ENCODE measurements around the gene SFTPD. TPM values are rescaled to one million over a fixed set of nuclear protein-coding genes. Genes with fewer than 3 reads are reported as not detected.

Gene SFTPD
- total RNA-seq, 1 donor from 2014 or later, result not detected

- H3K4me3 ChIP-seq (ENCODE audit: low read depth, low read length), result no peak overlapping the region
- no peak for TF ChIP-seq CTCF (conservative IDR thresholded peaks at IDR 0.05; ENCODE audit: low read depth, low read length)
- DNase-seq (ENCODE audit: low read depth), result no peak
These were observed 8.9 kb downstream of the SFTPD start for GRCh38 chr10:79939969-79940368.

DNA sequence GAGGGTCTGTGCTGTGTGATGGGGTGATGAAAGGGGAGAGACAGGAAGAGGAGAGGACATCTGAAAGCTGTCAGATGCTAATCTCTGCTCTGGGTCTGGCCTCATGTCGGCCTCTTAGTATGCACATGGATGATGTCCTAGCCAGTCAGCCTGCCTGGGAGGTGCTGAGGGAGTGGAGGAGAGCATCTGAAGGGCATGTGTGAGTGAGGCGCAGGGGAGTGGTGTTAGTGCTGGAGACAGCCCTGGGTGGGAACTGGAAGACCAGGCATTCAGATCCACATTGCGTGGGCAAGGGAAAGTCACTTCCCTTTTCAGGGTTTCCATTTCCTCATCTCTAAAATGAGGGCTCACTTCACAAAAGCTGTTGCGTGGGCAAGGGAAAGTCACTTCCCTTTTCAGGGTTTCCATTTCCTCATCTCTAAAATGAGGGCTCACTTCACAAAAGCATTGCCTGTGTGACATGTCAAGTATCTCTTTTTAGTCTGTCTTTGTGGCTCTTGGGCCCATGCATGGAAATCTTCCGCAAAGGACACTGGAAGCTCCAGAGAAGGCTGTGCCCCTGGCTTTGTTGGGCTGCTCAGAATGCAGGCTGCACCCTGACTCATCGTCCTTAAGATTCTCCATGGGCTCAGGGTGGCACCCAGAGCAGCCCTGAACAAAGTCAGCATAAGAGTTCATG is 10.0 kb downstream of the SFTPD start:
- TF ChIP-seq CTCF (conservative IDR thresholded peaks at IDR 0.05; ENCODE audit: low read depth, low read length), result no peak
- no peak overlapping the region for H3K4me3 ChIP-seq (ENCODE audit: low read depth, low read length)
- DNase-seq (ENCODE audit: low read depth), result no peak

DNA sequence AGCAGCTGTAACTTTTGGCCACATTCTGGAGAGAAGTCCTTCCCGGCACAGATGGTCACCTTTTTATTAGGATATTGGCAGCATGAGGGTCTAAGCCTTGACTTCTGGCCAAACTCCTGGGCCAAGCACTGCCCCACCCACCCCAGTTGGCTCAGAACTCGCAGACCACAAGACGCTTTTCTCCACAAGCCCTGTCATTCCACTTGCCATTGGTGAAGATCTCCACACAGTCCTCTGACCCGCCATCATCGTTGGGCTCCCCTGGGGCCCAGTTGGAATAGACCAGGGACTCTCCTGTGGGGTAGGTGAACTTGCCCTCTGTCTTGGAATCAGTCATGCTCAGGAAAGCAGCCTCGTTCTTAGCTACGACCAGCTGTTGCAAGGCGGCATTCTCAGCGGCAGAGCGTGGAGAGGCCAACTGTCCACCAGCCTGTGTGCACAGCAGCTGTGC is 11.2 kb downstream of the SFTPD start:
- no peak overlapping the region for H3K4me3 ChIP-seq (ENCODE audit: low read depth, low read length)
- TF ChIP-seq CTCF (conservative IDR thresholded peaks at IDR 0.05; ENCODE audit: low read depth, low read length), result no peak

DNA sequence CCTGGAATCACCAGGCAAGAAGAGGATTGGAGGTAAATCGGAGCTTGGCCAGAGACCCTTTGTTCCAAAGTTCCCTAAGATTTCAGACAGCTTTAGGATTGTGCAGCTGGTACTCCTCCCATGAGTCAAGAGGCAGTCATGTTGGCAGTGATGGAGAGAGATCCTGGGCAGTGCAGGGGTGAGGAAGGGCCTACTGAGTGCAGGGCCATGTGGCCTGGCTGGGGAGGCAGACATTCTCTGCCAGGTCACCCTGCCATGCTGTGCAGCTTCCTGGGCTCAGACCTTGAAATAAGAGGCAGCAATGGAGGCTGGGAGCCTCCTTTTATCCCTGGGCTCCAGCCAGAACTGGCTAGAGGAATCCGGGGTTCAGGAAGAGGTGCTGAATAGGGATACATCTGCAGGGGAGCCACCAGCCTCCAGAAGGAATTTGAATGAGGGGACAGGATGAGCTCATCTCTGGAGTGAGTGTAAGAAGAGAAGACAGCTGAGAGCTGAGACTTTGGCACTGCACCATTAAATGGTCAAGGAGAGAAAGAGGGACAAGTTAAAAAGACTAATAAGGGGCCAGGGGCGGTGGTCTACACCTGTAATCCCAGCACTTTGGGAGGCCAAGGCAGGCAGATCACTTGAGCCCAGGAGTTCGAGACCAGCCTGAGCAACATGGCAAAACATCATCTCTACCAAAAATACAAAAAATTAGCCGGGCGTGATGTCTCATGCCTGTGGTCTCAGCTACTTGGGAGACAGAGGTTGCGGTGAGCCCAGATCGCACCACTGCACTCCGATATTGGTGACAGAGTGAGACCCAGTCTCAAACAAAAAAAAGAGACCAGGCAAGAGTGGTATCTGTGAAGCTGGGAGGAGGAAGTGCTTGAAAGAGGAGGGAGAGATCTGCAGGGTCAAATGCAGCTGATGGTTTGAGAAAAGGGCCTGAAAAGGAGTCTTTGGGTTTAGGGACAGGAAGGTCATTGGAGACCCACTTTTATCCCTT is 12.0 kb downstream of the SFTPD start:
- no peak overlapping the region for H3K4me3 ChIP-seq (ENCODE audit: low read depth, low read length)
- no peak for TF ChIP-seq CTCF (conservative IDR thresholded peaks at IDR 0.05; ENCODE audit: low read depth, low read length)
- no peak for DNase-seq (ENCODE audit: low read depth)

More for the DNA sequence above, 11.2 kb downstream of the SFTPD start:
- no peak for DNase-seq (ENCODE audit: low read depth)

DNA sequence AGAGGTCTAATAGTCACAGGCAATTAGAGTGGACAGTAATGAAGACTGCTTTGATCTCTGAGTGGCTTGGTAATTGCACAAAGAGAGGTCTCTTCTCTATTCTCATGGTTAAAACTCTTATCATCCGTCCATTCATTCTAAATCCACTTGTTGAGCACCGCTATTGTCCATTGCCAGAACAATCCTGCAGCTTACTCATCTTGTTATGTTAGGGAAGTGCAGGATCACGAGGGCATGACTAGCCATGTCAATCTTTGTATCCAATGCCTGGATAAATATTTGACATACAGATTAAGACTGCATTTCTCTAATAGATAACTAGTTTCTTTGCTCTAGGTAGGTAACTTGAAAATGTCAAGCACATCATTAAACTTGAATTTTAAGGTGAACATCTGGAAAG is 14.9 kb downstream of the SFTPD start:
- TF ChIP-seq CTCF (conservative IDR thresholded peaks at IDR 0.05; ENCODE audit: low read depth, low read length), result no peak
- H3K4me3 ChIP-seq (ENCODE audit: low read depth, low read length), result no peak overlapping the region
- peak; percentile 31 for DNase-seq (ENCODE audit: low read depth)

- DNase-seq (ENCODE audit: low read depth), result no peak
- H3K4me3 ChIP-seq (ENCODE audit: low read depth, low read length), result no peak overlapping the region
- no peak for TF ChIP-seq CTCF (conservative IDR thresholded peaks at IDR 0.05; ENCODE audit: low read depth, low read length)
These were observed 16.0 kb downstream of the SFTPD start for GRCh38 chr10:79932841-79933379.

Measured in epithelial cell of proximal tubule (primary cell).